GM18867 (cell line): ENCODE measurements around the gene GPBAR1.
A peak's percentile ranks its signal among the peaks of the same experiment; 100 is the strongest.

Experiments
- ATAC-seq: cut with Tn5 transposase; IDR thresholded peaks from one replicate; pipeline ENCODE4 v1.9.1; 2021; ENCODE audit warnings: mild to moderate bottlenecking, moderate library complexity; ENCODE audit not compliant: unreplicated experiment

The GPBAR1 gene

GRCh38 chr2:218284106-218284811 is 23.4 kb downstream of the GPBAR1 start:
- ATAC-seq, result peak; percentile 74

DNA sequence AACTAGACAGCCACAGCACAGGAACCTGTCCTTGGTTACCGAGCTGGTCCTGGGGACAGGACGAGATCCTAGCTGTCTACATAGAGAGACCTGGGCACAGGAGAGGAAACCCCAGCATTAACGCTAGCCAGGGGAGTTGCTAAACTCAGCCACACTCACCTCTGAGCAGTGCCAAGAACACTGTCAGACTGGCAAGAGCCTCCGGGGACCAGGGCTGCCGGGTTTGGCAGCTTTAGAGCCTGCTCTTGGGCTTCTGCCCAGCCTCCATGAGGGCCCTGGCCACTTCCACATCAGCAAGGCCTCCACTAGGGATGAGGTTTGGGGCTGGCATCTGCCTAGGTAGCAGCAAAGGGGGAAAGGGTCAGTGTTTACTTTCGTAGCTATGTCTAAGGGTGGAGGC is 24.8 kb downstream of the GPBAR1 start:
- no peak for ATAC-seq

DNA sequence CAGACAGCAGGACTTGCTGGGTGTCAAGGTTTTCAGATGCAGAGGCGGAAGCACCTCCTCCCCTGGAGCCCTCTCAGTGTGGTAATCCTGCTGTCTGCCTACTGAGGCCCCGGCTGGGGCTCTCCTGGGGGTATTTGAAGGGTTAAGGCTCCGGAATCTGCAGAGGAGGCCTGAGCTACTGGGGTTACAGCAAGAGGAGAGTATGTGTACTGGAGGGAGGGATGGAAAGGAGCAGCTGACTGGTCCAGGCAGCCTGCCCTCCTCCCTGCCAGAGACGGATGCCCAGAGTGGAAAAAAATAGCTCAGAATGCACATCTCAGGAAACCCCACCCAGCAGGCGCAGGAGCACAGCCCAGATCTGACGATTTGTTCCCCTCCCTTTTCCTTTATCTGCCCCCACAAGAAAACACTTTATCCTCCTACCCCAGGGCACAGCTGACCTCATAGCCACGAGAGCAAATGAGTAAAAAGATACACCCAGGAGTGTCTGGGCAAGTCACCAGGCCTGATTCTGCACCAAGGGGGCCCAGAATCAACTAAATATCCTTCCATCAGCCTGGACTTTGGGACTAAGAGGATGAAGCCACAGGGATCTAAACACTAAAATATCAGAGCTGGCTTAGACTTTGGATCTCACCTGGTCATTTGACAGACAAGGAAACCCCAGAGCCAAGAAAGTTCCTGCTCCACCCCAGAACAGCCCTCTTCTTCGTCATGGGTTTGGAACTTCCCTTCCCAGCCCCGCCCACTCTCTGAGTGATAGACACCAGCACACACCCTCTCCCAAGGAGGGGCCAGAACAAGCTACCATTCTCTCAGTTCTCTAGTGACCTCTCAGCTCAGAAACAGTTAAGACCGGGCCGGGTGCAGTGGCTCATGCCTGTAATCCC is 26.0 kb downstream of the GPBAR1 start:
- ATAC-seq, result peak; percentile 59

- ATAC-seq, result no peak
Observed at GRCh38 chr2:218289639-218290315, 29.0 kb downstream of the GPBAR1 start.

- ATAC-seq, result peak; percentile 51
Observed at GRCh38 chr2:218290316-218291261, 29.8 kb downstream of the GPBAR1 start.

DNA sequence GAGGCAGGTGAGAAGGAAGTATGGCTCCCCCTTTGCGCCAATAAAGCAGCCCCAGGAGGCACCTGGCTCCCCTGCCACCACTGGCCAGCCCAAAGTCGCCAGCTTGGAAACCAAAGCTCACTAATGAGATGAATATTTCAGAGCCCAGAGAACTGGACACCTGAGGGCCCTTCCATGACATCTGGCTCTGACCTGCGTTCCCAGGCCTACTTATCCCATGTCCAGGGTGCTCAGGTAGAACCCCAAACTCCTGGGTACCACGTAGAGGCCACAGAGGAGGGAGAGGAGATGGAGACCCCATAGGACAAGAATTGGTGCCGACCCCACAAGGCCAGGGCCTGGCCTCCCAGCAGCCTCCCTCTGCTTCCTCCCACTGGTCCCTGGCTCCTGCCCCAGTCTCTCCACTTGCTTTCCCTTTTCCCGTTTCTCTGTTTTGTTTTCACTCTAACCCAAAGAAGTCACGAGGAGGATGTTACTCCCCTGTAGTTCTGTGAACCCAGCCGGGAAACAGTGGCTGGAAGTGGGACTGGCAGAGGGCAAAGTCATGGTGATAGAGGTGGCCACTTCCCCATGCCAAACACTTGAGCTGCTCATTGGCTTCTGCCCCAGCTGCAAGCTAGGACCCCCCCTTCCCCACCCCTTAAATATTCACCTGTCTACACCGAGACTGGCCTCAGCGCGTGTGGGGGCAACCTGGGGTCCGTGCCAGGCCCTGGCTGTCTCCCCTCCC is 30.7 kb downstream of the GPBAR1 start:
- no peak for ATAC-seq

DNA sequence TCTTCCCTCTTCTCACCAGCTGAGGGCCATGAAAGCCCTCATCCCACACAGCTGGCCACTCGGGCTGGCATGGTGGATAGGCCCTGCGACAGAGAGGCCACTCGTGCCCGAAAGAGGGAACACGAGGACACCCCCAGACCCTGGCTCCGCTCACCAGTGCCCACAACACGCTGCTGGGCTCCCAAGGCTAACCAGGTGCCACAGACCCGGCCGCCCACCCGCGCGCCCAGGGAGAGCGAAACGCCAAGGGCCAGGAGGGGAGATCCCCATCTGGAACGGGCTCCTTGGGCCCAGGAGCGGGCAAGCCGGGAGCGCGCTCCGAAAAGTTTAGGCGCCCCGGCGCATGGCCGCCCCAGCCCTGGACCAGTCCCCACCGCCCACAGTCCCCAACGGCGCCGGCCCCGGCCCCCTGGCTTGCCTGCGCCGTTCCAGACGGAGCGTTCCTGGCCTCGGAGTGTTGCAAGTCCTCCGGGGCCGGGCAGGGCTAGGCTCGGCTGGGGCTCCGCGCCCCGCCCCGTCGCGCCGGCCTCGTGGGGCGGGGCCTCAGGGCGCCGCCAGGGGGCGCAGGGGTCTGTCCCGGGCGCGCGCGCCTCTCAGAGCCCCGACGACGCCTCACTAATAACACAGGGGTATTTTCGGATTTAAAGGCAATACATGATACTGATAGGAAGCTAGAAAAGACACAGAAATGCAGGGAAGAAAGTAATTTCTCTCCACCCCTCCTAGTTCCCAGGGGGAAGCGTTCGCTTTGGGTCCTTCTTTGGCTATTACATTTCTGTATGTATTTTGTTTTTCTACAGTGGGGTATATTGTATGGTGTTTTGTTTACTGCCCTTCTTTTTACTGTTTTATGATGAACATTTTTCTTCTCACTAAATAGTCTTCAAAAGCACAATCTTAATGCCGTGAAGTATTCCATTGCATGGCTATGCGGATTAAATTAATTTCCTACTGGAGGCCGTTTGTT is 31.5 kb downstream of the GPBAR1 start, which contains the start of gene TMBIM1:
Gene TMBIM1 (minus strand): TSS at position 456 of the 967 bp plus-strand sequence. CDS start 10,362 bp downstream, outside the sequence.
- ATAC-seq, result peak; percentile 78

- ATAC-seq, result no peak
Observed at GRCh38 chr2:218293715-218294429, 33.1 kb downstream of the GPBAR1 start.

GRCh38 chr2:218294430-218295022 is 33.7 kb downstream of the GPBAR1 start:
- no peak for ATAC-seq

DNA sequence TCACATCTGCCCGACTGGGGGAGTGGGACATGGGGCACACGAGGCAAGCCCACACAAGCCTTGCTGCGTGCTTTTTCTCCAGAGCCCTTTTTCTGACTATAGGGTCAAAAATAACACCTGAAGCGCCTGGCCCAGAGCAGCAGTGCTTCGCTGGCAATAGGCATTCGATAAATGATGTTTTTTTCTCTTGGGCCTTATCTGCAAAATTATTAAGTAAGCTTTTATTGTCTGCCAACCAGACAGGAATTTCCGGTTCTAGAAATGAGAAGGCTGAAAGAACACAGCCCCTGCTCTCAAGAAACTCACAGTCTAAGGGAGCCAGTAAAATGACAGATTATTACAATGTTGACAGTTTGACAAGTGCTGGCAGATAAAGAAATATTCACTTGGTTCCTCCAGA is 34.2 kb downstream of the GPBAR1 start:
- no peak for ATAC-seq

DNA sequence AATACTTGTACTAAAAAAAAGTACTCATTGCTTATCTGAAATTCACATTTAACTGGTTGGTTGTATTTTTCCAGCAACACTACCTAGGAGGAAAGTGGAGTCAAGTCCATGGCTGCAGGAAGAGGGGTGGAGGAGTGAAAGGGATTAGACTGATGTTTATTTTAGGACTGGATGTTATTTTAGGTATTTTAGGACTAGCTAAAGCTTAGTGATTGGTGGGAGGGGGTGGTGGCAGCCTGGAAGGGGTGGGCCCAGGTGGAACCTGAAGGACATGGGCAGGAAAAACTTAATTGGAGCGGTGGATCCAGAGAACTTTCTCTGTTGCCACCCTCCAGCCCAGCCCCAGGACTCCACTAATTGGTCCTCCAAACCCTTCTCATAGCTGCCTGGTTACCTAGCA is 35.4 kb downstream of the GPBAR1 start:
- ATAC-seq, result no peak

- no peak for ATAC-seq
Observed at GRCh38 chr2:218296847-218297246, 36.0 kb downstream of the GPBAR1 start.

DNA sequence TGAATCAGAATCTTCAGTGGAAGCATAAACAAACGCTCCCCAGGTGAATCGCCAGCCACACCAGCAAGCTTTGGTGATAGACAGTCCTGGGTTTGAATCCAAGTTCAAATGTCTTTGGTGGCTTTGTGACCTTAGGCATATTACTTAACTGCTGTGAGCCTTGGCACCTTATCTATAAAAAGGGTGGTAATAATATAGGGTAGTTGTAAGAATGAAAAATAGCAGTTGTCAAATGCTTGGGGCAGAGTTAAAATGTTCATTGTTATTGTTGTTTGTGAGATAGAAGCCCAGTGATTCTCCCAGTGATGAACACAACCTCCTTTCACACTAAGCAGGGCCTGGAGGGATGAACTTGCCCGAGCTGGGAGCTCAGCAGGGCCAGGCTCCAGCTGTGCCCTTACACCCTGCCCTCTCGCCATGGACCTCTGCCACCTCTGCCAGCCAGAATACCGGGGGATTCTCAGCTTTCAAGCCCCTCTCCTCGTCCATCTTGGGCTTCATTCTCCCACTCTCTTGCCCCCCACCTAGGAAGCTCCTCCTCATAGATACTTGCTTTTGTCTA is 37.6 kb downstream of the GPBAR1 start:
- no peak for ATAC-seq

- ATAC-seq, result no peak
Observed at GRCh38 chr2:218300141-218300540, 39.3 kb downstream of the GPBAR1 start.

DNA sequence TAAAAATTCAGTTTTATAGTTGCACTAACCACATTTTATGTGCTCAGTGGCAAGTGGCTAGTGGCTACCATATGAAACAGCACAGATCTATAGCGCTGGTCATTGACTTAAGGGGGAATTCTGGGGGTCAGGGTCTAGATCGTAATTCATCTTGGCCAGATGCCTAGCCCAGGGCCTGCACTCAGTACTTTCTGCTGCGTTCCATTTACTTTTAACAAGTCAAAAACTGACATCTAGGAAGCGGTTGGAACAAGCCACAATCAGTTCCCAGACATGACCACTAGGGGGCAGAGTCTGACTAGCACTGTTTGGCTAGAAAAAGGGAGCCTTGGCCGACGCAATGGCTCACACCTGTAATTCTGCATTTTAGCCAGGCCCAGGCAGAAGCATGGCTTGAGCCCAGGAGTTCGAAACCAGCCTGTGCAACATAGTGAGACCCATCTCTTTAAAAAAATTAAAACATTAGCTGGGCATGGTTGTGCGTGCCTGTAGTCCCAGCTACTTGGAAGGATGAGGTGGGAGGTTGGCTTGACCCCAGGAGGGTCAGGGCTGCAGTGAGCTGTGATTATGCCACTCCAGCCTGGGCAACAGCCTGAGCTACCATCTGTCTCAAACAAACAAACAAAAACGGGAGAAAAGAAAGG is 40.5 kb downstream of the GPBAR1 start:
- peak; percentile 76 for ATAC-seq

DNA sequence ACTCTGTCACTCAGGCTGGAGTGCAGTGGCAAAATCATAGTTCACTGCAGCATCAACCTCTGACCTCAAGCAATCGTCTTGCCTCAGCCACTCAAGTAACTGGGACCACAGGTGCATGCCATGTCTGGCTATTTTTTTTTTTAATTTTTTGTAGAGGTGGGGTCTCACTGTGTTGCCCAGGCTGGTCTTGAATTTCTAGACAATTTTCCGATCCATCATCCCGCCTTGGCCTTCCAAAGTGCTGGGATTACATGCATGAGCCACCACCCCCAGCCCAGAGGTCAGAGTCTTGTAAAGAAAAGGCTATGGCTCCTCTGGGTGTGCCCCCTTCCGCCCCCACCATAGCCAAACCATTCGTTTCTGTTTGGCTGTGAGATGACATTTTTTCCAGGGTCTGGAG is 44.6 kb downstream of the GPBAR1 start:
- ATAC-seq, result no peak
